Neural cell (in vitro differentiated cells): ENCODE measurements around the gene CYP27B1. TPM values are rescaled to one million over a fixed set of nuclear protein-coding genes. Genes with fewer than 3 reads are reported as not detected.
"Not testable (repeated sequence)": the region's sequence is repeated elsewhere in the genome, so short reads cannot be mapped to it uniquely, and the experiment has no call there.

Source experiments
- H2AFZ ChIP-seq: fragments of 200-600, 300-800 bp; sonication (generic), shearing (Covaris generic); 2 replicates; pipeline ENCODE4 v1.6.0; 2014; ENCODE audit warnings: low read depth, mild to moderate bottlenecking, antibody characterized with exemption, low read length, moderate library complexity
- H3F3A ChIP-seq: fragments of 200-600 bp; shearing (Covaris generic); 2 replicates; pipeline ENCODE4 v1.6.1; 2016; ENCODE audit warnings: mild to moderate bottlenecking, moderate library complexity, mixed read lengths, antibody characterized with exemption, low read length; ENCODE audit not compliant: insufficient read depth, poor library complexity, severe bottlenecking
- H3K27ac ChIP-seq: fragments of 200-600, 300-800 bp; sonication (generic), shearing (Covaris generic); 2 replicates; pipeline ENCODE4 v1.5.1; 2014; ENCODE audit warnings: mild to moderate bottlenecking, low read length, moderate library complexity
- H3K27me3 ChIP-seq: fragments of 300-800, 200-600 bp; sonication (generic), shearing (Covaris generic); 2 replicates; pipeline ENCODE4 v1.6.0; 2014; ENCODE audit warnings: mild to moderate bottlenecking, low read depth, low read length, moderate library complexity; ENCODE audit not compliant: insufficient read depth
- H3K36me3 ChIP-seq: fragments of 300-800, 200-600 bp; sonication (generic), shearing (Covaris generic); 2 replicates; pipeline ENCODE4 v1.5.1; 2014; ENCODE audit warnings: mild to moderate bottlenecking, antibody characterized with exemption, low read length, moderate library complexity; ENCODE audit not compliant: insufficient read depth
- H3K4me2 ChIP-seq: fragments of 300-800, 200-600 bp; sonication (generic), shearing (Covaris generic); 2 replicates; pipeline ENCODE4 v1.6.0; 2014; ENCODE audit warnings: mild to moderate bottlenecking, low read length
- H3K4me3 ChIP-seq: fragments of 300-800, 200-600 bp; sonication (generic), shearing (Covaris generic); 2 replicates; pipeline ENCODE4 v1.5.1; 2014; ENCODE audit warnings: mild to moderate bottlenecking, low read length, moderate library complexity
- H3K79me2 ChIP-seq: fragments of 200-600 bp; shearing (Covaris generic); replicated peaks from 2 replicates; pipeline ENCODE4 v1.6.0; 2014; ENCODE audit warnings: mild to moderate bottlenecking, low read length, moderate library complexity; ENCODE audit not compliant: insufficient read depth
- H3K9ac ChIP-seq: fragments of 300-800, 200-600 bp; sonication (generic), shearing (Covaris generic); 2 replicates; pipeline ENCODE4 v1.6.1; 2016; ENCODE audit warnings: mild to moderate bottlenecking, low read length, mixed read lengths
- H3K9me2 ChIP-seq: fragments of 200-600 bp; shearing (Covaris generic); 2 replicates; pipeline ENCODE4 v1.6.1; 2016; ENCODE audit warnings: mild to moderate bottlenecking, low read length, mixed read lengths; ENCODE audit not compliant: insufficient read depth
- H3K9me3 ChIP-seq: fragments of 200-600, 300-800 bp; sonication (generic), shearing (Covaris generic); 2 replicates; pipeline ENCODE4 v1.6.1; 2016; ENCODE audit warnings: mild to moderate bottlenecking, mixed run types, low read length, moderate library complexity, mixed read lengths
- H4K20me1 ChIP-seq: fragments of 200-600 bp; shearing (Covaris generic); 2 replicates; pipeline ENCODE4 v1.6.1; 2016; ENCODE audit warnings: mild to moderate bottlenecking, mixed run types; ENCODE audit not compliant: insufficient read depth
- EP300 ChIP-seq: fragments of 450-650 bp; conservative IDR thresholded peaks from 2 replicates; pipeline ENCODE4 v1.6.1; 2014; ENCODE audit warnings: antibody characterized with exemption, mild to moderate bottlenecking, moderate library complexity; ENCODE audit not compliant: poor library complexity, severe bottlenecking
- EZH2 ChIP-seq: fragments of 200-600, 300-800 bp; shearing (Covaris generic), sonication (generic); IDR thresholded peaks from 2 replicates; pipeline ENCODE4 v1.6.1; 2014; ENCODE audit warnings: antibody characterized with exemption, low read length, borderline replicate concordance, mild to moderate bottlenecking; ENCODE audit not compliant: insufficient read depth, poor library complexity, severe bottlenecking
- MXI1 ChIP-seq: fragments of 450-650 bp; conservative IDR thresholded peaks from 2 replicates; pipeline ENCODE4 v1.6.1; 2014; ENCODE audit warnings: antibody characterized with exemption, mild to moderate bottlenecking; ENCODE audit not compliant: poor library complexity, severe bottlenecking
- POLR2AphosphoS5 ChIP-seq: IDR thresholded peaks from 2 replicates; pipeline ENCODE4 v1.6.1; 2012
- RAD21 ChIP-seq: fragments of 450-650 bp; conservative IDR thresholded peaks from 2 replicates; pipeline ENCODE4 v1.6.1; 2014; ENCODE audit warnings: antibody characterized with exemption, mild to moderate bottlenecking, moderate library complexity
- SMC3 ChIP-seq: fragments of 450-650 bp; conservative IDR thresholded peaks from 2 replicates; pipeline ENCODE4 v1.6.1; 2014; ENCODE audit warnings: antibody characterized with exemption, mild to moderate bottlenecking, moderate library complexity; ENCODE audit not compliant: poor library complexity
- TAF1 ChIP-seq: IDR thresholded peaks from 2 replicates; pipeline ENCODE4 v1.6.1; 2012; ENCODE audit warnings: low read depth
- polyA plus RNA-seq: library from polyadenylated mRNA; depleted of rRNA; stranded (reverse); fragments of >200 nt; gene quantifications from 2 replicates; pipeline ENCODE4 v1.2.3, GENCODE V29; 2014
- TF ChIP-seq, protein P1 (sequence below): fragments of 450-650 bp; IDR thresholded peaks from 2 replicates; pipeline ENCODE4 v1.5.1; 2014; ENCODE audit warnings: antibody characterized with exemption, mild to moderate bottlenecking, moderate library complexity; ENCODE audit not compliant: poor library complexity, severe bottlenecking
- TF ChIP-seq, protein P2 (sequence below): IDR thresholded peaks from 2 replicates; pipeline ENCODE4 v1.6.1; 2012; ENCODE audit warnings: borderline replicate concordance

The CYP27B1 gene
- polyA plus RNA-seq, 1 donor from 2014 or later: 1.4 TPM

DNA sequence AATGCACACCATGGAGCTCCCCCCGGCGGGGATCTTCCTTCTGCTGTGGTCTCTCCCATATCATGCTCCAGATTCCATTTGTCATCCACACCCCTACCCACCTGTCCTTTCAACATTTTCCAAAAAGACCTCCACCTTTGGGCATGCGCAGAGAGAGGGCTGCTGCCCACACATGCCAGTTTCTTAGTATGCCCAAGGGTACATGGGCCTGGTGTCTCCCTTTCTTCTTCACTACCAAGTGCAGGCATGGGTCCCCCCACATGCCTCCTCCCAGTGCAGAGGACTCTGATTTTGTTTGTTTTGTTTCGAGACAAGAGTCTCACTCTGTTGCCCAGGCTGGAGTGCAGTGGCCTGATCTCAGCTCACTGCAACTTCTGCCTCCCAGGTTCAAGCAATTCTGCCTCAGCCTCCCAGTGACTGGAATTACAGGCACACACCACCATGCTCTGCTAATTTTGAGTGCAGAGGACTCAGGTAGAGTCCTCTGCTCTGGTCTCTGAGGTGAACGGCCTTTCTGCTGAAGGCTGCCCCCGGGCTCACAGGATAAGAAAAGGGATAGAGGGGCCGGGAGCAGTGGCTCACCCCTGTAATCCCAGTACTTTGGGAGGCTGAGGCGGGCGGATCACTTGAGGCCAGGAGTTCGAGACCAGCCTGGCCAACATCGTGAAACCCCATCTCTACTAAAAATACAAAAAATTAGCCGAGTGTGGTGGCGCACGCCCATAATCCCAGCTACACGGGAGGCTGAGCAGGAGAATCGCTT is 44.9 kb downstream of the CYP27B1 start:
- not testable (repeated sequence) for H2AFZ ChIP-seq, H3K9ac ChIP-seq, H4K20me1 ChIP-seq, H3F3A ChIP-seq, H3K27ac ChIP-seq, H3K36me3 ChIP-seq, H3K9me3 ChIP-seq, H3K4me3 ChIP-seq, H3K9me2 ChIP-seq, H3K79me2 ChIP-seq, H3K4me2 ChIP-seq
- peaks cover 14% of the 10 kb centered on the region for H3K27me3 ChIP-seq

DNA sequence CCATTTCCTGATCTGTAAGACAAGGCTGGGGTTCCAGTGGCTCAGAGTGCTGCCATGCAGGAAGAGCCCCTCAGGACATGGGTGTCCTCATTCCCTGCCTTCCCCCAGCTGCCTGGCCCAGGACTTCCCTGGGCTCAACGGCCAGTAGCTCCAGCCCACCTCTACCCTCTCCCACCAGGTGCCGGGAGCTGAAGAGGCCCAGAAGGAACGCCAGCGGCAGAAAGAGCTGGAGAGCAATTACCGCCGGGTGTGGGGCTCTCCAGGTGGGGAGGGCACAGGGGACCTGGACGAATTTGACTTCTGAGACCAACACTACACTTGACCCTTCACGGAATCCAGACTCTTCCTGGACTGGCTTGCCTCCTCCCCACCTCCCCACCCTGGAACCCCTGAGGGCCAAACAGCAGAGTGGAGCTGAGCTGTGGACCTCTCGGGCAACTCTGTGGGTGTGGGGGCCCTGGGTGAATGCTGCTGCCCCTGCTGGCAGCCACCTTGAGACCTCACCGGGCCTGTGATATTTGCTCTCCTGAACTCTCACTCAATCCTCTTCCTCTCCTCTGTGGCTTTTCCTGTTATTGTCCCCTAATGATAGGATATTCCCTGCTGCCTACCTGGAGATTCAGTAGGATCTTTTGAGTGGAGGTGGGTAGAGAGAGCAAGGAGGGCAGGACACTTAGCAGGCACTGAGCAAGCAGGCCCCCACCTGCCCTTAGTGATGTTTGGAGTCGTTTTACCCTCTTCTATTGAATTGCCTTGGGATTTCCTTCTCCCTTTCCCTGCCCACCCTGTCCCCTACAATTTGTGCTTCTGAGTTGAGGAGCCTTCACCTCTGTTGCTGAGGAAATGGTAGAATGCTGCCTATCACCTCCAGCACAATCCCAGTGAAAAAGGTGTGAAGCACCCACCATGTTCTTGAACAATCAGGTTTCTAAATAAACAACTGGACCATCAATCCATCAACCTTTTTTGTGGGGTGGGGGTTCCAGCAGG is 46.0 kb downstream of the CYP27B1 start:
- H3K36me3 ChIP-seq: no peaks in the 10 kb centered on the region
- H4K20me1 ChIP-seq: no peaks in the 10 kb centered on the region
- TF ChIP-seq RAD21 (no peak), EP300 (no peak), EZH2 (no peak), POLR2AphosphoS5 (no peak), MXI1 (no peak)
- TF ChIP-seq, protein P1, sequence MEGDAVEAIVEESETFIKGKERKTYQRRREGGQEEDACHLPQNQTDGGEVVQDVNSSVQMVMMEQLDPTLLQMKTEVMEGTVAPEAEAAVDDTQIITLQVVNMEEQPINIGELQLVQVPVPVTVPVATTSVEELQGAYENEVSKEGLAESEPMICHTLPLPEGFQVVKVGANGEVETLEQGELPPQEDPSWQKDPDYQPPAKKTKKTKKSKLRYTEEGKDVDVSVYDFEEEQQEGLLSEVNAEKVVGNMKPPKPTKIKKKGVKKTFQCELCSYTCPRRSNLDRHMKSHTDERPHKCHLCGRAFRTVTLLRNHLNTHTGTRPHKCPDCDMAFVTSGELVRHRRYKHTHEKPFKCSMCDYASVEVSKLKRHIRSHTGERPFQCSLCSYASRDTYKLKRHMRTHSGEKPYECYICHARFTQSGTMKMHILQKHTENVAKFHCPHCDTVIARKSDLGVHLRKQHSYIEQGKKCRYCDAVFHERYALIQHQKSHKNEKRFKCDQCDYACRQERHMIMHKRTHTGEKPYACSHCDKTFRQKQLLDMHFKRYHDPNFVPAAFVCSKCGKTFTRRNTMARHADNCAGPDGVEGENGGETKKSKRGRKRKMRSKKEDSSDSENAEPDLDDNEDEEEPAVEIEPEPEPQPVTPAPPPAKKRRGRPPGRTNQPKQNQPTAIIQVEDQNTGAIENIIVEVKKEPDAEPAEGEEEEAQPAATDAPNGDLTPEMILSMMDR: no peak
- no peak overlapping the region for H3K4me3 ChIP-seq
- no peak overlapping the region for H3K9ac ChIP-seq
- no peak overlapping the region for H2AFZ ChIP-seq
- H3K27ac ChIP-seq: no peak overlapping the region
- H3K79me2 ChIP-seq: no peaks in the 10 kb centered on the region
- H3F3A ChIP-seq: no peaks in the 10 kb centered on the region
- H3K27me3 ChIP-seq: peaks cover 3% of the 10 kb centered on the region
- no peaks in the 10 kb centered on the region for H3K9me3 ChIP-seq
- H3K9me2 ChIP-seq: no peaks in the 10 kb centered on the region
- no peak overlapping the region for H3K4me2 ChIP-seq

DNA sequence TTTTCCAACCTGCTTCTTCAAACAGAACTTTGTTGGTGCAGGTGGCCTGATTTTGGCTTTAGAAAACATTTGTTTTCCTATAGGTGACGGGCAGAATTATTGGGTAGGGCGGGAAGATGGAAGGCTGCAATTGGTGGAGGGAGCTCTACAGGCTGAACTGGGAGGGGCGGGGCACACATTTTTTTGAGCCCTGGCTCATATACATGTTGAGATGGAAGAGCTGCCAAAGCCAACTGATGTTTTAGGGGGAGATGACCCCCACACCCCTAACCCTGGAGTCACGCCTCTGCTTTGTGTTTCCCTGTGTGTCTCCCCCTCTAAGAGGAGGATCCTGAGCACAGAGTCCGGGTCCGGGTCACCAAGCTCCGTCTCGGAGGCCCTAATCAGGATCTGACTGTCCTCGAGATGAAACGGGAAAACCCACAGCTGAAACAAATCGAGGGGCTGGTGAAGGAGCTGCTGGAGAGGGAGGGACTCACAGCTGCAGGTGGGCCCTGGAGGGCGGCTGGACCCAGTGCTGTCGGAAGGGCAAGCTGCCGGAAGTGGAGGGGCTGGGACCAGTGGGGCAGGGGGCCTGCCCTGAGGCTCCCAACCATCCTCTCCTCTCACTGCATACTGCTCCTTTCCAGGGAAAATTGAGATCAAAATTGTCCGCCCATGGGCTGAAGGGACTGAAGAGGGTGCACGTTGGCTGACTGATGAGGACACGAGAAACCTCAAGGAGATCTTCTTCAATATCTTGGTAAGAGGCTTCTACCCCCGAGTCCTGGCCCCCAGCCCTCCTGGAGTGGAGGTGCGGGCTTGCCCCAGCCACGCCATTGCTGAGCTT is 46.9 kb downstream of the CYP27B1 start:
- H3K4me2 ChIP-seq: no peak overlapping the region
- no peak overlapping the region for H3K9ac ChIP-seq
- TF ChIP-seq, protein P2, sequence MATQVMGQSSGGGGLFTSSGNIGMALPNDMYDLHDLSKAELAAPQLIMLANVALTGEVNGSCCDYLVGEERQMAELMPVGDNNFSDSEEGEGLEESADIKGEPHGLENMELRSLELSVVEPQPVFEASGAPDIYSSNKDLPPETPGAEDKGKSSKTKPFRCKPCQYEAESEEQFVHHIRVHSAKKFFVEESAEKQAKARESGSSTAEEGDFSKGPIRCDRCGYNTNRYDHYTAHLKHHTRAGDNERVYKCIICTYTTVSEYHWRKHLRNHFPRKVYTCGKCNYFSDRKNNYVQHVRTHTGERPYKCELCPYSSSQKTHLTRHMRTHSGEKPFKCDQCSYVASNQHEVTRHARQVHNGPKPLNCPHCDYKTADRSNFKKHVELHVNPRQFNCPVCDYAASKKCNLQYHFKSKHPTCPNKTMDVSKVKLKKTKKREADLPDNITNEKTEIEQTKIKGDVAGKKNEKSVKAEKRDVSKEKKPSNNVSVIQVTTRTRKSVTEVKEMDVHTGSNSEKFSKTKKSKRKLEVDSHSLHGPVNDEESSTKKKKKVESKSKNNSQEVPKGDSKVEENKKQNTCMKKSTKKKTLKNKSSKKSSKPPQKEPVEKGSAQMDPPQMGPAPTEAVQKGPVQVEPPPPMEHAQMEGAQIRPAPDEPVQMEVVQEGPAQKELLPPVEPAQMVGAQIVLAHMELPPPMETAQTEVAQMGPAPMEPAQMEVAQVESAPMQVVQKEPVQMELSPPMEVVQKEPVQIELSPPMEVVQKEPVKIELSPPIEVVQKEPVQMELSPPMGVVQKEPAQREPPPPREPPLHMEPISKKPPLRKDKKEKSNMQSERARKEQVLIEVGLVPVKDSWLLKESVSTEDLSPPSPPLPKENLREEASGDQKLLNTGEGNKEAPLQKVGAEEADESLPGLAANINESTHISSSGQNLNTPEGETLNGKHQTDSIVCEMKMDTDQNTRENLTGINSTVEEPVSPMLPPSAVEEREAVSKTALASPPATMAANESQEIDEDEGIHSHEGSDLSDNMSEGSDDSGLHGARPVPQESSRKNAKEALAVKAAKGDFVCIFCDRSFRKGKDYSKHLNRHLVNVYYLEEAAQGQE: no peak
- TF ChIP-seq, protein P1: no peak
- no peak for TF ChIP-seq TAF1
- no peak for TF ChIP-seq RAD21
- no peak for TF ChIP-seq EP300
- no peak for TF ChIP-seq SMC3
- TF ChIP-seq MXI1: no peak
- no peak for TF ChIP-seq EZH2
- no peak for TF ChIP-seq POLR2AphosphoS5
- H3K36me3 ChIP-seq: no peaks in the 10 kb centered on the region
- no peak overlapping the region for H2AFZ ChIP-seq
- H3K79me2 ChIP-seq: no peaks in the 10 kb centered on the region
- no peaks in the 10 kb centered on the region for H3F3A ChIP-seq
- H4K20me1 ChIP-seq: no peaks in the 10 kb centered on the region
- H3K27me3 ChIP-seq: no peaks in the 10 kb centered on the region
- H3K4me3 ChIP-seq: no peak overlapping the region
- H3K9me2 ChIP-seq: no peaks in the 10 kb centered on the region
- H3K27ac ChIP-seq: no peak overlapping the region
- no peaks in the 10 kb centered on the region for H3K9me3 ChIP-seq
